Measurements from ENCODE around the gene COLEC12. TPM values are rescaled to one million over a fixed set of nuclear protein-coding genes. Genes with fewer than 3 reads are reported as not detected.

The COLEC12 gene
- total RNA-seq, 2 experiments from 2014 or later = not detected

DNA sequence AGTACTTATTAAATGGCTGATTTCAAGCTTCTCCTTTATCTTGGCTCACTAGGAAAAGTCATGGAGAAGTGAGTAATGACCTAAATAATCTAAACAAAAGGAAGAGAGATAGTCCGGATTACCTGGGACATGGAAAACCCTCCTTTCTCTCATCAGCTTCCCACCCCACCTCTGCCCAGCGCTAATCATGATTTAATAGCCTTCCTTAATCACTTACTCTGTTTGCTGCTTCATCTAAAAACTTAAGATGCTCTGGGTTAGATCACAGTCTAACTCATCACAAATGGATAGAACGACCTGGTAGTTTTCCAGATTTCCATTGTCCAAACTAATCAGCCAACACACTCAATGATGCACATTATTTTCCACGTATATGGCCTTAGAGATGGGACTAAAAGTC, 144.8 kb downstream of the COLEC12 start:
- POLR2A ChIA-PET = no interaction called here
- Histone ChIP-seq H3K27ac (ENCODE audit: low read depth in 1 of 2, low read length in 2 of 2) (no peak overlapping the region), H3K27me3 (ENCODE audit: control insufficient read depth in 1 of 2, insufficient read depth in 2 of 2, low read length in 2 of 2) (peaks cover 0 to 4% of the 10 kb centered on the region in 2 experiments), H3K4me1 (ENCODE audit: insufficient read depth, low read length) (no peaks in the 10 kb centered on the region), H3K36me3 (ENCODE audit: insufficient read depth, low read length) (no peaks in the 10 kb centered on the region), H3K9me3 (ENCODE audit: control insufficient read depth in 1 of 2, insufficient read depth in 1 of 2, low read length in 2 of 2) (no peaks in the 10 kb centered on the region), H3K4me3 (ENCODE audit: low read length) (no peak overlapping the region)
- ATAC-seq (ENCODE audit: poor library complexity) (no peak), DNase-seq (no peak)
- no peaks in the 10 kb centered on the region for H3K9me3 Mint-ChIP-seq
- H3K4me3 Mint-ChIP-seq = no peak overlapping the region
- H3K27ac Mint-ChIP-seq = no peak overlapping the region
- H3K27me3 Mint-ChIP-seq = peaks cover 24% of the 10 kb centered on the region
- H3K4me1 Mint-ChIP-seq (ENCODE audit: low read depth) = no peaks in the 10 kb centered on the region
- CTCF ChIA-PET = no interaction called here
- intact Hi-C loops (cut with DNase I, micrococcal nuclease) = no loop called here
- no peaks in the 10 kb centered on the region for H3K36me3 Mint-ChIP-seq (ENCODE audit: low read depth)
- TF ChIP-seq, protein P1, sequence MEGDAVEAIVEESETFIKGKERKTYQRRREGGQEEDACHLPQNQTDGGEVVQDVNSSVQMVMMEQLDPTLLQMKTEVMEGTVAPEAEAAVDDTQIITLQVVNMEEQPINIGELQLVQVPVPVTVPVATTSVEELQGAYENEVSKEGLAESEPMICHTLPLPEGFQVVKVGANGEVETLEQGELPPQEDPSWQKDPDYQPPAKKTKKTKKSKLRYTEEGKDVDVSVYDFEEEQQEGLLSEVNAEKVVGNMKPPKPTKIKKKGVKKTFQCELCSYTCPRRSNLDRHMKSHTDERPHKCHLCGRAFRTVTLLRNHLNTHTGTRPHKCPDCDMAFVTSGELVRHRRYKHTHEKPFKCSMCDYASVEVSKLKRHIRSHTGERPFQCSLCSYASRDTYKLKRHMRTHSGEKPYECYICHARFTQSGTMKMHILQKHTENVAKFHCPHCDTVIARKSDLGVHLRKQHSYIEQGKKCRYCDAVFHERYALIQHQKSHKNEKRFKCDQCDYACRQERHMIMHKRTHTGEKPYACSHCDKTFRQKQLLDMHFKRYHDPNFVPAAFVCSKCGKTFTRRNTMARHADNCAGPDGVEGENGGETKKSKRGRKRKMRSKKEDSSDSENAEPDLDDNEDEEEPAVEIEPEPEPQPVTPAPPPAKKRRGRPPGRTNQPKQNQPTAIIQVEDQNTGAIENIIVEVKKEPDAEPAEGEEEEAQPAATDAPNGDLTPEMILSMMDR (IDR thresholded peaks at IDR 0.05) = no peak

DNA sequence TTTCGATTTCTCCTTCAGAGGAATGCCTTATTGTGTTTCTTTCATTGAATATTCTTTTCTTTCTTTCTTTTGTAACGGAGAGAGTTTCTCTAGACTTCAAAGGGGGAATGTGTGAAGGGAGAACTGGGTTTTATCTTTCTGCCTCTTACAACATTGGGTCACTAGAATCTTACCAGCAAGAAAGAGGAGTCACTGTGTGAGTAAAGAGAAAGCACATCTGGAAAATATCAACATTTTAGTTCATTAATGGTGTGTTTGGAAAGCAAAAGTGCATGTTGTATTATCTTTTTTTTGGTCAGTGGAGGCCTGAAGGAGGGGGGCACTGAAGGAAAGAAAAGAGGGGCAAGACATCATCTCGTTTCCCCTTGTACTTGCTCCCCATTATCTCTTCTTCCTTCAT, 146.0 kb downstream of the COLEC12 start:
- no peak overlapping the region for H3K4me3 ChIP-seq (ENCODE audit: low read length)
- H3K36me3 ChIP-seq (ENCODE audit: insufficient read depth, low read length) = no peaks in the 10 kb centered on the region
- ChIA-PET CTCF (no interaction called here), POLR2A (no interaction called here)
- H3K4me1 ChIP-seq (ENCODE audit: insufficient read depth, low read length) = no peaks in the 10 kb centered on the region
- H3K27ac ChIP-seq (ENCODE audit: low read depth in 1 of 2, low read length in 2 of 2) = no peak overlapping the region
- intact Hi-C loops (cut with DNase I, micrococcal nuclease) = no loop called here
- no peaks in the 10 kb centered on the region for H3K9me3 ChIP-seq (ENCODE audit: control insufficient read depth in 1 of 2, insufficient read depth in 1 of 2, low read length in 2 of 2)
- TF ChIP-seq, protein P1 (IDR thresholded peaks at IDR 0.05) = no peak
- H3K9me3 Mint-ChIP-seq = no peaks in the 10 kb centered on the region
- H3K4me1 Mint-ChIP-seq (ENCODE audit: low read depth) = no peaks in the 10 kb centered on the region
- no peak overlapping the region for H3K27ac Mint-ChIP-seq
- no peak for ATAC-seq (ENCODE audit: poor library complexity)
- no peaks in the 10 kb centered on the region for H3K36me3 Mint-ChIP-seq (ENCODE audit: low read depth)
- DNase-seq = no peak
- peaks cover 27% of the 10 kb centered on the region for H3K27me3 Mint-ChIP-seq
- peaks cover 0 to 4% of the 10 kb centered on the region in 2 experiments for H3K27me3 ChIP-seq (ENCODE audit: control insufficient read depth in 1 of 2, insufficient read depth in 2 of 2, low read length in 2 of 2)
- H3K4me3 Mint-ChIP-seq = no peak overlapping the region

DNA sequence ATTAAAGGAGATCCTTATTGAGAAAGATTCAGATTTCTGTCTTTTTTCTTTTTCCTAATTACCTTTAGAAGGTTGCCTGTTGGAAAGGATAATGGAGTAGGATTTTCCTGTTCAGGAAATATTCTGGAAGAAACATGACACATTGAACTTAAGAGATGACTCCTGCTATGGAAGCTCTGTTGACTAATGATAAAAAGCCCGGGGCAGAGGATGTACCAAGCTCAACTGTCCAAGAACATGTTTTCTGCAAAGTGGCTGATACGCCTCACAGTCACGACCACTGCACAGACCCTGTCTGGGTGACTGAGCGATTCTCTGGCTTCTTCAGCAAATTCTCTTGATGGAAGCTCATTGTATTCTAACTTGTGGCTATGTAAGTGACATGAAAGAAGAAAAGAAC, 146.5 kb downstream of the COLEC12 start:
- H3K27me3 Mint-ChIP-seq = peaks cover 27% of the 10 kb centered on the region
- no peaks in the 10 kb centered on the region for H3K36me3 Mint-ChIP-seq (ENCODE audit: low read depth)
- no peaks in the 10 kb centered on the region for H3K36me3 ChIP-seq (ENCODE audit: insufficient read depth, low read length)
- no peak overlapping the region for H3K4me3 ChIP-seq (ENCODE audit: low read length)
- no peak overlapping the region for H3K4me3 Mint-ChIP-seq
- H3K27me3 ChIP-seq (ENCODE audit: control insufficient read depth in 1 of 2, insufficient read depth in 2 of 2, low read length in 2 of 2) = peaks cover 0 to 4% of the 10 kb centered on the region in 2 experiments
- intact Hi-C loops (cut with DNase I, micrococcal nuclease) = no loop called here
- H3K27ac ChIP-seq (ENCODE audit: low read depth in 1 of 2, low read length in 2 of 2) = no peak overlapping the region
- H3K9me3 ChIP-seq (ENCODE audit: control insufficient read depth in 1 of 2, insufficient read depth in 1 of 2, low read length in 2 of 2) = no peaks in the 10 kb centered on the region
- H3K4me1 ChIP-seq (ENCODE audit: insufficient read depth, low read length) = no peaks in the 10 kb centered on the region
- ChIA-PET CTCF (no interaction called here), POLR2A (no interaction called here)
- no peak overlapping the region for H3K27ac Mint-ChIP-seq
- TF ChIP-seq, protein P1 (IDR thresholded peaks at IDR 0.05) = no peak
- DNase-seq (no peak), ATAC-seq (ENCODE audit: poor library complexity) (no peak)
- no peaks in the 10 kb centered on the region for H3K9me3 Mint-ChIP-seq
- no peaks in the 10 kb centered on the region for H3K4me1 Mint-ChIP-seq (ENCODE audit: low read depth)

Measured in CD4-positive, alpha-beta T cell (primary cell).